CD4-positive, alpha-beta T cell treated with Interleukin-15 for 1 hour (primary cell): Measurements from ENCODE around the gene LDLRAD1.
"Not testable (repeated sequence)": the region's sequence is repeated elsewhere in the genome, so short reads cannot be mapped to it uniquely, and the experiment has no call there.

Experiments used
- DNase-seq: peaks from one replicate; pipeline ENCODE4 v3.0.0-alpha.2; 2020

The LDLRAD1 gene

GRCh38 chr1:53992085-53992874, 25.7 kb downstream of the LDLRAD1 start:
- no peak for DNase-seq

- no peak for DNase-seq
Observed at GRCh38 chr1:53987880-53988279, 30.1 kb downstream of the LDLRAD1 start.

GRCh38 chr1:53986458-53986857, 31.5 kb downstream of the LDLRAD1 start:
- no peak for DNase-seq

GRCh38 chr1:53984726-53985125, 33.3 kb downstream of the LDLRAD1 start:
- DNase-seq: no peak

- no peak for DNase-seq
Observed at GRCh38 chr1:53982763-53983104, 35.3 kb downstream of the LDLRAD1 start.

- DNase-seq: no peak
Observed at GRCh38 chr1:53982034-53982762, 35.8 kb downstream of the LDLRAD1 start.

- no peak for DNase-seq
Observed at GRCh38 chr1:53981220-53981619, 36.8 kb downstream of the LDLRAD1 start.

- DNase-seq: no peak
Observed at GRCh38 chr1:53979712-53980450, 38.1 kb downstream of the LDLRAD1 start.

- no peak for DNase-seq
Observed at GRCh38 chr1:53975861-53976260, 42.1 kb downstream of the LDLRAD1 start.

GRCh38 chr1:53971718-53972117, 46.3 kb downstream of the LDLRAD1 start:
- no peak for DNase-seq

- DNase-seq: not testable (repeated sequence)
Observed at GRCh38 chr1:53969323-53969722, 48.7 kb downstream of the LDLRAD1 start.

- DNase-seq: no peak
Observed at GRCh38 chr1:53968125-53968513, 49.9 kb downstream of the LDLRAD1 start.

- DNase-seq: no peak
Observed at GRCh38 chr1:53967409-53968124, 50.4 kb downstream of the LDLRAD1 start.

- DNase-seq: no peak
Observed at GRCh38 chr1:53966794-53967193, 51.2 kb downstream of the LDLRAD1 start.

- DNase-seq: no peak
Observed at GRCh38 chr1:53964109-53964508, 53.9 kb downstream of the LDLRAD1 start.

GRCh38 chr1:53963460-53963859, 54.5 kb downstream of the LDLRAD1 start:
- no peak for DNase-seq

GRCh38 chr1:53962395-53962794, 55.6 kb downstream of the LDLRAD1 start:
- no peak for DNase-seq

- DNase-seq: no peak
Observed at GRCh38 chr1:53959664-53960250, 58.2 kb downstream of the LDLRAD1 start.
